HG03066 (cell line): ENCODE measurements around the gene CNEP1R1.

Source experiments
- ATAC-seq: cut with Tn5 transposase; IDR thresholded peaks from one replicate; pipeline ENCODE4 v1.9.1; 2021; ENCODE audit warnings: low read depth; ENCODE audit not compliant: unreplicated experiment

Gene CNEP1R1

GRCh38 chr16:50015631-50016030, 9.4 kb upstream of the CNEP1R1 start:
- no peak for ATAC-seq

DNA sequence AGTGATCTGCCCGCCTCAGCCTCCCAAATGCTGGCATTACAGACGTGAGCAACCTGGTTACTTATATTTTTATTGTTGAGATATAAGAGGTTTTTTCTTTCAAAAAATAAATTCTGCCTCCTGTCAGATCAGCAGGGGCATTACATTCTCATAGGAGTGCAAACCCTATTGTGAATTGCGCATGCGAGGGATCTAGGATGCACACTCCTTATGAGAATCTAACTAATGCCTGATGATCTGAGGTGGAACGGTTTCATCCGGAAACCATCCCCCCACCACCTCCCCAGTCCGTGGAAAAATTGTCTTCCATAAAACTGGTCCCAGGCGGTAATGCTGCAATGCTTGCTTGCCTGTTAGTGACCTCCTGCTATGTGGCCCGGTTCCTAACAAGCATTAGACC, 7.5 kb upstream of the CNEP1R1 start:
- no peak for ATAC-seq

DNA sequence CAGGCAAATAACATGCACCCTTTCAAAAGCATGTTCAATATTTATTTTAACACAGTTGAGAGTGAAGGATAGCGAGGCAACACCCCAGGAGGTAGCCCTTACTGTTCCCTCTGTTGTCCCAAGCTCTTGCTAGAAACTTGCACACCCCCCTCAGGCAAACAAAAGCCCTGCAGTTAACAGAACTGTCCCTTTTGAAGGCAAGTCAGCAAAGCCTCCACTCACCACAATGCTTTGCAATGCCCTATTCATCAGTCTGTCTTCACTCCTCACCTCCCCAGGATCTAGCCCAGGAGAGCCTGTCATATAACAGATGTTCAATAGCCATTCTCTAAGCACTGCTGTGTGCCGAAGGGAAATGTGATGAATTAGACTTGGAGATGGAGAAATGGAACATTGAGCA, 3.5 kb upstream of the CNEP1R1 start:
- no peak for ATAC-seq

- ATAC-seq = no peak
Observed at GRCh38 chr16:50023641-50024040, 1.4 kb upstream of the CNEP1R1 start.

- ATAC-seq = no peak
Observed at GRCh38 chr16:50024207-50024606, 818 bp upstream of the CNEP1R1 start.

DNA sequence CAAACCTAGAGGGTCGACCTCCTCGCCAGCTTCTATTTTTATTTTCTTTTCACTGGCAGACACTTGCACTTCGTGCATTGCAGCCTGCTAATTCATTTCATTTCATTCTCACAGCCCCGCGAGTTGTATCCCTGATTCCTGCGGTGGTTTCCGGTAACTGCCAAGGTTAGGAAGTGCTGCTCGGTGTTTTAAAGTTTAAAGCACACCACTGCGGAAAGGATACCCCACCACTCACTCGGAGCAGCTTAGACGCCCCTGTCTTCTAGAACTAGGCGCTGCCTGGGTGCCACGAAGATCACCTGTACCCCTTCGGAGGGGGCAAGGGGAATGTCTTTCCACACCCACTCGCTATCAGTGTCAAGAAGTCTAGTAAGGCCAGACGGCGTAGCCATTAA, 509 bp downstream of the CNEP1R1 start:
- peak; percentile 15 for ATAC-seq

- ATAC-seq = no peak
Observed at GRCh38 chr16:50027829-50028228, 2.8 kb downstream of the CNEP1R1 start.

DNA sequence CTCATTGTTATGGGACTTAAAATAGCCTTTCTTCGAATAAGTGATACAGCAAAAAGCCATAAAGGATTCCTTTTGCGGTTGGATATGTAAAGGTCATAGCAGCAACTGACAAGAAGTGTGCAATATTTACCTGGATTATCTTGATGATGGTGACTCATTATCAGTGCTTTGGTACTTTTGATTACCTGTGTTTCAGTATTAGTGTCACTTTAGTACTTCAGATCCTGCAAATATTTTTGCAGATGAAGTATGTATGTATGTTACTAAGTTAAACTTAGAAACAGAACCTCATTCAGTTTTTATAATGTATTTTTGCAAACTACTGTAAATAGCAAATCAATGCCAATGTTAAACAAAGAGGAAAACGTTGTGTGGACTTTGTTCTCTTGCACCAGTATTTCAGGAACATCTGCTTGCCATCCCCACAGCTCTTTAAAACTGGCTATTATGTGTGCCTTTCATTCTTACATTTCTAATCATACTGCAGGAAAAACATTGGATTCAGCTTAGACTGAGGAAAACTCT, 10.5 kb downstream of the CNEP1R1 start:
- ATAC-seq = no peak

DNA sequence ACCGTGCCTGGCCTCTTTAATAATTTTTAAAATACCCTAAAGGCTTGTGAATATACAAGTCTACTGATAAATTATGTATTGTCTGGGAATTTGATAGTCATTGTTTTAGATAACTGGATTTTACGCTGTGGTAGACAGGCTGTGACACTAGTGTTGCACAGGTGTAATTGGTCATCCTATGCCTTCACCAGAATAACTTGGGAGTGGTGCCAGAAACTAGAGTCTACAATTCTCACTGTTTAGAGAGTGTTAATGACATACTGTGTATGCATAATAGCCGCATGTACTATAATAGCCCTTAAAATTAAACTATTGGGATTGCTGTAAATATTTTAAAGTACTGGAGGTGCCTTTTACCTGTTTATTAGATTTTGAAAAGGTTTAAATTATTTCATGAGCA, 11.4 kb downstream of the CNEP1R1 start:
- no peak for ATAC-seq

- ATAC-seq = no peak
Observed at GRCh38 chr16:50037662-50038220, 12.7 kb downstream of the CNEP1R1 start.

DNA sequence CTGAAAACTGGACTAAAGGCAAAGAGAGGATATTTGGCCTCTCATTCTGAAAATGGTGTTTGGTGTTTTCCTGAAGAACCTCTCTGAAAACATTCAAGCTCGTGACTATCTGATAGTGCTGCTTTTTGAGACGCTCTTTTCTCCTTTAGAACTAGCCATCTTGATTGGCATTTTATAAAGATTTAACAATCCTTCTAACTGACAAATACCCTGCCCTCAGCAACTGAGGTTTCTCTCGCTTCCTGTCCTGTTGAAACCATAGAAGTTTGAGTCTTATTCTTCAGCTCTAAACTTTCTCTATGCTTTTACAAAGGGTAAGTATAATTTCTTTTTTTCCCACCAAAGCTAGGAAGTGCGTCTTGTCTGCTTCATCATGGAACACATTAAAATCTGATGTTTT, 13.3 kb downstream of the CNEP1R1 start:
- ATAC-seq = no peak

GRCh38 chr16:50038756-50039529, 13.9 kb downstream of the CNEP1R1 start:
- ATAC-seq = no peak

DNA sequence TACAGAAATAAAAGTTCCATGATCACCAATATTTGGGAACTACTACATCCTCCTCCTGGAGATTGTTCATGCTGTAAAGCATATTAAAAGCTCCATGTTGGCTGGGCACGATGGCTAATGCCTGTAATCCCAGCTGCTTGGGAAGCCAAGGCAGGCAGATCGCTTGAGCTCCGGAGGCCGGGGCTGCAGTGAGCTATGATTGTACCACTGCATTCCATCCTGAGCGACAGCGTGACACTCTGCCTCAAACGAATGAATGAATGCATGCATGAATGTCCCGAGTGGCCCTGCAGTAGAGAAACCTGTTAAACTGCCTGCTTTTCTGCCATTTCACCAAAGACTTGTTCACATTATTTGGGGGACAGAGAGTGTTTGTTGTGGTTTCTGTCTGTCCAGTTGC, 15.0 kb downstream of the CNEP1R1 start:
- ATAC-seq = no peak

DNA sequence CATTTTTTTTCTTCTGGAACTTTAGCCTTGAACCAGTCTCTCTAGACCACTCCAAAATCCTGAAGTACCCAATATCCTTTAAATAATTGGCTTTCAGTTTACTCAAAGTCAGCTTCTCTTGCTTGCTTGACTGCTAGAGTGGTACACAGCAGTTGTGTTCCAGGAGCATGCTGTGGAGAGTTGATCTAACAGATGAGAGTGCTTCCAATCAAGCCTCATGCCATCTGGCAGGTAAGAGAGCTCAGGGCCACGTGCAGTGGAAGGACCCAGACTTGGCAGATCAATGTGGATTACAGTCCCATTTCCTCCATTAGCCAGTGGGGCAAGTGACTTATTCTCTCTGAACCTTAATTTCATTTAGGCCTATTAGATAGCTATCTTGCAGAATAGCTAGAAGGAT, 15.7 kb downstream of the CNEP1R1 start:
- ATAC-seq = no peak

GRCh38 chr16:50043358-50043757, 18.3 kb downstream of the CNEP1R1 start:
- ATAC-seq = no peak

GRCh38 chr16:50045412-50045811, 20.4 kb downstream of the CNEP1R1 start:
- ATAC-seq = no peak

- no peak for ATAC-seq
Observed at GRCh38 chr16:50046853-50047252, 21.8 kb downstream of the CNEP1R1 start.

- no peak for ATAC-seq
Observed at GRCh38 chr16:50047864-50048263, 22.8 kb downstream of the CNEP1R1 start.

GRCh38 chr16:50050802-50051201, 25.8 kb downstream of the CNEP1R1 start:
- no peak for ATAC-seq

DNA sequence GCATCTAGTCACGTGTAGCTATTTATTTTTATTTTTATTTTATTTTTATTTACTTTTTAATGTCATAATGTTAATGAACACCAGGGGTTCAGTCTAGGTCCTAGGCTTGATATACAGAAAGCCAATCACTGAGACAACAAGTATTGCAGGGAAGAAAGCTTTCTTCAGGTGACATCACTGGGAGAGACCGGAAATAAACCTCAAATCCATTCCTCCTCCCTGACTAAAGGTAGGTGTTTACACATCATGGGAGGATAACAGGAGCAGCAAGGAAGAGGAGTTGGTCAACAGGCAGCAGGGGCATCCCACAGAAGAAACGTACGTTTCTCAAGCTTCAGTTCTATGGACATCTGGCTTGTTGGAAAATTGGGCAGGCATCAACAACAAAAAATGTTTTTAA, 31.2 kb downstream of the CNEP1R1 start:
- ATAC-seq = no peak

DNA sequence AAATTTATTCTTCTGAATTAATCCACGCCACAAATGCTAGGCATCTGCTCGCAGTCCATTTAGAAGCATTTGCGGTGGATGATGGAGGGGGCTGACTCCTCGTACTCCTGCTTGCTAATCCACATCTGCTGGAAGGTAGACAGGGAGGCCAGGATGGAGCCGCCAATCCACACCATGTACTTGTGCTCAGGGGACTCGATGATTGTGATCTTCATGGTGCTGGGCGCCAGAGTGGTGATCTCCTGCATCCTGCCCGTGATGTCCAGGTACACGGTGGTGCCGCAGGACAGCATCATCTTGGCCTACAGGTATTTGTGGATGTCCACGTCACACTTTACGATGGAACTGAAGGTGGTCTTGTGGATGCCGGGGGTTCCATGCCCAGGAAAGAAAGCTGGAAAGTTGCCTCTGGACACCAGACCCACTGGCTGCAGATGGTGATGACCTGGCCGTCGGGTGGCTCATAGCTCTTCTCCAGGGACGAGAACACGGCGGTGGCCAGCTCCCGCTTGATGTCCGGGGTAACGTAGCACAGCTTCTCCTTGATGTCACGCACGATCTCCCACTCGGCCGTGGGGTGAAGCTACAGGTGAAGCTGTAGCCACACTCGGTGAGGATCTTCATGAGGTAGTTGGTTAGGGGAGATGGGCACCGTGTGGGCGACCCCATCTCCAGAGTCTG, 33.2 kb downstream of the CNEP1R1 start:
- no peak for ATAC-seq

DNA sequence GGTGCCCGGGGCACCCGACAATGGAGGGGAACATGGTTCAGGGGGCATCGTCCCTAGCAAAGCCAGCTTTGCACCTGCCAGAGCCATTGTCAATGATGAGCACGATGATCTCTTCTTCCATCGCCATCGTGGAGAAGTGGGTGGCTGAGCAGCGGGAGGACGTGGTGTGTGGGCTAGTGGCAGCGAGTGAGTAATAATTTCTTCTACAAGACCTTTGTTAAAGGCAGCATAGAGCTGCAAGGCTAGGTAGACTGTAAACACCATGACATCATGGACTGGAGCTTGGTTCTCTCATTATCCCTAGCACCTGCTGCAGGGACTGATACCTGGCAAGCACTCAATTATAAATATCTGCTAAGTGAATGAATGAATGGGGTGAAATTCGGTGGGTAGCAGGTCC, 34.1 kb downstream of the CNEP1R1 start:
- ATAC-seq = no peak
